Testis (tissue), 2 donors: ENCODE results near the gene MAN1B1.

Experiments
- POLR2A ChIP-seq: fragments of 450-650 bp; IDR thresholded peaks from one replicate; pipeline ENCODE4 v1.6.1; 2017; ENCODE audit warnings: antibody characterized with exemption, mild to moderate bottlenecking, moderate library complexity
- TF ChIP-seq, protein P1 (sequence below), 3 experiments: fragments of 450-650 bp in 2 of 3; fragments of 200-600 bp in 1 of 3; sonication (generic) in 1 of 3; IDR thresholded peaks; one replicate each; pipeline ENCODE4 v1.5.1; 2016 to 2019; ENCODE audit warnings: antibody characterized with exemption in 3 of 3, mild to moderate bottlenecking in 2 of 3, moderate library complexity in 1 of 3

DNA sequence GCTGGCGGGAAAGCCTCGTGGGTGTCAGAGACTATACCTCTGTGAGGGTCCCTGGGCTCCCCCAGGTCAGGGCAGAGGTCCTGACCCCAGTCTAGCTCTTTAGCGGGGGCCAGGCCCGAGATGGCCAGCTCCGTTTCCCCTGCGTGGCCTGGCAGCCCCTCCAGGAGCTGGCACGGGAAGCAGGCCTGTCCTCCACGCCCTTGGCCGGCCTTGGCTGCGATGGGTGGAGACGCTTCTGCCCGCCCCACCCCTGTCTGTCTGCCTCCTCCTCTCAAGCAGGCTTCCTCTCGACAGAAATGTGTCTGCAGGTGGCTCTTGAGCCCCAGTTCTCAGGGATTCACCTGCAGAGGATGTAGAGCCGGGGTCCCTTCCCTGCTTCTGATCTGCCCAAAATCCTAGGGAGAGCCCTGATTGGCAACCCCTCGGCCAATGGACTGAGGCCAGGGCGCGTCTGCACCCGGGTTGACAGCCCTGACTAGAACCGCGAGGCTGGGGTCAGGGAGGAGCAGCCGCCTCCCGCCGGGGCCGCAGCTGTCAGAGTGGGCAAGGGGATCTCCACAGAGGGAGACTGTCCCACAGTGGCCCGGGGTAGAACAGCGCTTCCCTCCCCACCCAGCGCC is 49.6 kb downstream of the MAN1B1 start:
- TF ChIP-seq, protein P1, sequence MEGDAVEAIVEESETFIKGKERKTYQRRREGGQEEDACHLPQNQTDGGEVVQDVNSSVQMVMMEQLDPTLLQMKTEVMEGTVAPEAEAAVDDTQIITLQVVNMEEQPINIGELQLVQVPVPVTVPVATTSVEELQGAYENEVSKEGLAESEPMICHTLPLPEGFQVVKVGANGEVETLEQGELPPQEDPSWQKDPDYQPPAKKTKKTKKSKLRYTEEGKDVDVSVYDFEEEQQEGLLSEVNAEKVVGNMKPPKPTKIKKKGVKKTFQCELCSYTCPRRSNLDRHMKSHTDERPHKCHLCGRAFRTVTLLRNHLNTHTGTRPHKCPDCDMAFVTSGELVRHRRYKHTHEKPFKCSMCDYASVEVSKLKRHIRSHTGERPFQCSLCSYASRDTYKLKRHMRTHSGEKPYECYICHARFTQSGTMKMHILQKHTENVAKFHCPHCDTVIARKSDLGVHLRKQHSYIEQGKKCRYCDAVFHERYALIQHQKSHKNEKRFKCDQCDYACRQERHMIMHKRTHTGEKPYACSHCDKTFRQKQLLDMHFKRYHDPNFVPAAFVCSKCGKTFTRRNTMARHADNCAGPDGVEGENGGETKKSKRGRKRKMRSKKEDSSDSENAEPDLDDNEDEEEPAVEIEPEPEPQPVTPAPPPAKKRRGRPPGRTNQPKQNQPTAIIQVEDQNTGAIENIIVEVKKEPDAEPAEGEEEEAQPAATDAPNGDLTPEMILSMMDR (IDR thresholded peaks at IDR 0.05), result no peak
- no peak for TF ChIP-seq POLR2A
